Mesendoderm (in vitro differentiated cells): ENCODE measurements around the gene ERN1.

Experiments
- DNase-seq: peaks from one replicate; pipeline ENCODE4 v3.0.0; 2013
- H2AK5ac ChIP-seq: 2 replicates; pipeline ENCODE4 v1.6.1; 2013; ENCODE audit warnings: low read length, inconsistent platforms
- H2BK120ac ChIP-seq: 2 replicates; pipeline ENCODE4 v1.6.1; 2013; ENCODE audit warnings: low read depth, mild to moderate bottlenecking, low read length, moderate library complexity, mixed read lengths
- H2BK15ac ChIP-seq: replicated peaks from 2 replicates; pipeline ENCODE4 v1.6.1; 2013; ENCODE audit warnings: low read depth, mild to moderate bottlenecking, moderate library complexity
- H2BK5ac ChIP-seq: 2 replicates; pipeline ENCODE4 v1.6.1; 2013; ENCODE audit warnings: low read length, inconsistent platforms
- H3K18ac ChIP-seq: 2 replicates; pipeline ENCODE4 v1.6.1; 2013; ENCODE audit warnings: mild to moderate bottlenecking, low read length, mixed read lengths
- H3K23ac ChIP-seq: one replicate; pipeline ENCODE4 v1.6.1; 2013; ENCODE audit warnings: low read length
- H3K27ac ChIP-seq: 2 replicates; pipeline ENCODE4 v1.5.1; 2013; ENCODE audit warnings: low read depth, mild to moderate bottlenecking, inconsistent platforms, low read length, moderate library complexity
- H3K27me3 ChIP-seq: 2 replicates; pipeline ENCODE4 v1.6.1; 2013; ENCODE audit warnings: low read length, control low read depth, mild to moderate bottlenecking, inconsistent platforms; ENCODE audit not compliant: insufficient read depth, poor library complexity
- H3K36me3 ChIP-seq: 2 replicates; pipeline ENCODE4 v1.6.1; 2013; ENCODE audit warnings: low read length, inconsistent platforms; ENCODE audit not compliant: control insufficient read depth, insufficient read depth
- H3K4ac ChIP-seq: one replicate; pipeline ENCODE4 v1.6.1; 2013; ENCODE audit warnings: low read depth, mild to moderate bottlenecking, low read length, moderate library complexity
- H3K4me1 ChIP-seq: 2 replicates; pipeline ENCODE4 v1.6.1; 2013; ENCODE audit warnings: low read depth, low read length, inconsistent platforms; ENCODE audit not compliant: control insufficient read depth
- H3K4me2 ChIP-seq: 2 replicates; pipeline ENCODE4 v1.6.1; 2013; ENCODE audit warnings: low read length
- H3K4me3 ChIP-seq: 2 replicates; pipeline ENCODE4 v1.5.1; 2013; ENCODE audit warnings: mild to moderate bottlenecking, low read length
- H3K56ac ChIP-seq: one replicate; pipeline ENCODE4 v1.6.1; 2013; ENCODE audit warnings: low read length
- H3K79me1 ChIP-seq: 2 replicates; pipeline ENCODE4 v1.6.1; 2013; ENCODE audit warnings: low read length, inconsistent platforms
- H3K79me2 ChIP-seq: 2 replicates; pipeline ENCODE4 v1.6.1; 2013; ENCODE audit warnings: mild to moderate bottlenecking, low read length; ENCODE audit not compliant: control insufficient read depth, insufficient read depth
- H3K9ac ChIP-seq: 2 replicates; pipeline ENCODE4 v1.6.1; 2013; ENCODE audit warnings: low read length, inconsistent platforms
- H4K5ac ChIP-seq: one replicate; pipeline ENCODE4 v1.6.1; 2013; ENCODE audit warnings: low read length
- H4K8ac ChIP-seq: one replicate; pipeline ENCODE4 v1.6.1; 2013; ENCODE audit warnings: low read depth, mild to moderate bottlenecking, control low read depth, low read length, moderate library complexity
- WGBS: extraction: QIAGEN DNeasy Blood & Tissue Kit; methylation state at CpG from one replicate; pipeline ENCODE4 v1.1.7; 2013; ENCODE audit warnings: low lambda C conversion rate, missing lambda C conversion rate; ENCODE audit not compliant: insufficient coverage; ENCODE audit errors: extremely low coverage; 5-methylcytosine and 5-hydroxymethylcytosine counted together

ERN1 gene

DNA sequence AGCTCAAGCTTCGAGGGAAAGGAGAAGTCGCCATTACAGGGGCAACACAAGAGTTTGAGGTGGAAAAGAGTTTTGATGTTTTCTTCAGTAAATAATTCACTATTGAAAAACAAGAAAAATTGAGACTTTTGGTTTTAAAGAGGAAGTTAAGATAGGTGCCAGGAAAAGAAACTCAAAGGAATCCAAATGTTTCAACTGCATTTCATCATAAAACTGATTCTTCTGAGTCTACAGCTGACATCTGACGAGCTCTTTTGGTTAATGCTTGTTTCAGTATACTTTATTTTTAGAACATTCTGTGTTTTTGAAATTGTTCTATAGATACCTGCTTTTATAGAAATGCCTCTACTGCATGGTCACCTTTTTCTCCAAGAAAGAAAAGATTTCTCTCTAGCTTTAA lies 54.0 kb downstream of the ERN1 start:
- no peak overlapping the region for H3K4me3 ChIP-seq
- no peak overlapping the region for H3K9ac ChIP-seq
- H3K27me3 ChIP-seq, result no peaks in the 10 kb centered on the region
- H2BK120ac ChIP-seq, result no peak overlapping the region
- H3K4me2 ChIP-seq, result no peak overlapping the region
- no peak overlapping the region for H2BK15ac ChIP-seq
- no peak overlapping the region for H2AK5ac ChIP-seq
- no peaks in the 10 kb centered on the region for H3K79me1 ChIP-seq
- H4K5ac ChIP-seq, result no peak overlapping the region
- H2BK5ac ChIP-seq, result no peak overlapping the region
- H3K4ac ChIP-seq, result no peak overlapping the region
- H3K23ac ChIP-seq, result no peak overlapping the region
- H4K8ac ChIP-seq, result no peak overlapping the region
- no peaks in the 10 kb centered on the region for H3K36me3 ChIP-seq
- H3K4me1 ChIP-seq, result no peaks in the 10 kb centered on the region
- no peaks in the 10 kb centered on the region for H3K79me2 ChIP-seq
- no CpG with 5 or more reads among the region's 3 CpGs for WGBS
- H3K18ac ChIP-seq, result no peak overlapping the region
- H3K56ac ChIP-seq, result no peak overlapping the region
- no peak for DNase-seq
- no peak overlapping the region for H3K27ac ChIP-seq

DNA sequence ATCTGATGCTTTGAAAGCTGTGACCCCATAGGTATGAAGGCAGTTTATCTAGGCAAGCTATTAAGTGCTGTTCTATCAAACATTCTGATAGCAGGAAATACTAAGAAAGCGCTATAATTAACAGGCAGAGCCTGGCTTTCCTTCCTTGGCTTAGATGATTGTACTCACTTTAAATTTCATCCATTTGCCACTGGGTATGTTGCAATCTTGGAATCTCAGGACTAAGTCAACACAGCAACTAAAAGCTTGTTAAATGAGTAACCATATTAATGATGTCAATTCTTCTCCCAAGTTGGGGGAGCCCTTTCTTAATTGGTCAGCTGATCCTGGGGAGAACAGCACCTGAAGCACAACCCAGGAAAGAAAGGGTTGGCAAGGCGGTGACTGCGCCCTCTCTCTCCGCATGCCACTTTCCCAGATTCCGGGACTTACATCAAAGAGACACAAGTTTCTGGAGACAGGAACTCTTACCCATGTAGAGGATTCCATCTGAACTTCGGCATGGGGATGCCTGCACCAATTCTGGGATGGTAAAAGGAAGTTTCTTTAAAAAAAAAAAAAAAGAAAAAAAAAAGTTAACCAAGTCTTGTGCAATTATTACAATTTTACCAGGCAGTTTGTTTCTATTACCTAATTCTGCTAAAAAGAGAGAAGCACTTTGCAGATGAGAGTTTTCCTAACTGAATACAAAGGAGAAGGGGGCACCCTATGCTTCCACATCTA lies 55.1 kb downstream of the ERN1 start:
- no peaks in the 10 kb centered on the region for H3K4me1 ChIP-seq
- no peaks in the 10 kb centered on the region for H3K79me1 ChIP-seq
- no peak overlapping the region for H3K4me2 ChIP-seq
- no peak overlapping the region for H2BK5ac ChIP-seq
- no peak overlapping the region for H4K5ac ChIP-seq
- no peak overlapping the region for H3K18ac ChIP-seq
- no peak overlapping the region for H3K27ac ChIP-seq
- H4K8ac ChIP-seq, result no peak overlapping the region
- no peak overlapping the region for H3K56ac ChIP-seq
- no peak overlapping the region for H2BK15ac ChIP-seq
- DNase-seq, result no peak
- no peak overlapping the region for H3K4me3 ChIP-seq
- no peaks in the 10 kb centered on the region for H3K27me3 ChIP-seq
- WGBS, result no CpG with 5 or more reads among the region's 6 CpGs
- H3K79me2 ChIP-seq, result no peaks in the 10 kb centered on the region
- H3K36me3 ChIP-seq, result no peaks in the 10 kb centered on the region
- no peak overlapping the region for H3K9ac ChIP-seq
- no peak overlapping the region for H3K23ac ChIP-seq
- no peak overlapping the region for H2BK120ac ChIP-seq
- no peak overlapping the region for H3K4ac ChIP-seq
- H2AK5ac ChIP-seq, result no peak overlapping the region

DNA sequence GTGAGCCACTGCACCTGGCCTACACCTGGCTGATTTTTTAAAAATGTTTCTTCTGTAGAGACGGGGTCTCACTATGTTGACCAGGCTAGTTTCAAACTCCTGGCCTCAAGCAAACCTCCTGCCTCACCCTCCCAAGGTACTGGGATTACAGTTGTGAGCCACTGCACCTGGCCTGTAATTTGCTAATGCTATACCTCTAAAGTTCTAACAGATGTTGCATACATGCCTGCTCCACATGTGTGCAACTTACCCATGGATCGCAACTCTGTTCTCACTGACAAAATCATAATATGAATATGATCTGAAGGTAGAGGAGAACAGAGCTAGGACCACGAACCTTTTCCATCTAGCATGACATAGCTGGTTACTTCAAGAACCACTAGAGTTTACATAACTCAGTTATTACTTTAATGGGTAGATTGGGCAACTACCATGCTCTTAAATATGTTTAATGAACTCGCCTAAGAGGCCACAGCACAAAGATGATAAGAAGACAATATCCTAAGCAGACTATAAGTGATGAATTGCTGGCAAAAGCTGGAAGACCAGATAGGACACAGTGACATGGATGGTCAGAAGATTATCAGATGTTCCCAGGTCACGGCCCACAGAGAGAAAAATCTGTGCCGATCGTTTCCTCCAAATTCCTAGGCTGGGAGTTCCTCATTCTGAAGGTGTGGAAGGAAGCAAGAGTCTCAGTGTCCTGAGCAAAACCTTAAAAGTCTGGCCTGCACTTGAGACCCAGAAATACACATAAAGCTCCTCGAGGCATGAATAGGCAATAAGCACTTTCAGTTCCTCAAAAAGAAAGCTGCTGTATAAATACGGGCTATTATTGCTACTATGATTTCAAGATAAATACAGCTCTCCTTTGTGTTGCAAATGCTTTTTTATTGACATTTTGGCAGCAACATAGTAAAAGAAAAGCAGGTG lies 55.9 kb downstream of the ERN1 start:
- Histone ChIP-seq H3K4me2 (no peak overlapping the region), H3K23ac (no peak overlapping the region), H3K56ac (no peak overlapping the region), H2BK15ac (no peak overlapping the region), H3K36me3 (no peaks in the 10 kb centered on the region), H4K8ac (no peak overlapping the region), H2AK5ac (no peak overlapping the region), H3K79me1 (no peaks in the 10 kb centered on the region), H3K9ac (no peak overlapping the region), H3K27ac (no peak overlapping the region), H3K4me1 (no peaks in the 10 kb centered on the region), H3K79me2 (no peaks in the 10 kb centered on the region), H3K4ac (no peak overlapping the region), H3K27me3 (no peaks in the 10 kb centered on the region), H3K4me3 (no peak overlapping the region), H3K18ac (no peak overlapping the region), H2BK5ac (no peak overlapping the region), H2BK120ac (no peak overlapping the region), H4K5ac (no peak overlapping the region)
- no CpG with 5 or more reads among the region's 9 CpGs for WGBS
- no peak for DNase-seq

DNA sequence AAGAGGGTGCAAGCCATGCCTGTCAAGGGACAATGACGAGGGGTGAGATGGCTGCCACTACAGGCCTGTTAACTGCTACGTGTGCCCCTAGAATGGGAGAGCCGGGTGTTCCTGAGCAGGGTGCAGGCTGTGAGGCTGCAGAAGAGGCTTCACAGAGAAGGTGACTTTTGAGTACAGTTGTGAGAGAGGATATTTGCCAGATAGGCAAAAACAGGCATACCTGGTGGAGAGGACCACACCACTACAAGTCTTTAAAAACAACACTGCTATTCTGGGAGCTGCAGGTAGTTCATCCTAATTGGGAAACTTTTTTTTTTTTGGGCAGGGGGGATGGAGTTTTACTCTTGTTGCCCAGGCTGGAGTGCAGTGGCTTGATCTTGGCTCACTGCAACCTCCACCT lies 58.8 kb downstream of the ERN1 start:
- H2AK5ac ChIP-seq, result no peak overlapping the region
- no peak overlapping the region for H3K4me3 ChIP-seq
- no peak overlapping the region for H3K9ac ChIP-seq
- no peak overlapping the region for H3K23ac ChIP-seq
- H3K79me1 ChIP-seq, result no peaks in the 10 kb centered on the region
- no peak overlapping the region for H3K27ac ChIP-seq
- H2BK5ac ChIP-seq, result no peak overlapping the region
- H3K4me2 ChIP-seq, result no peak overlapping the region
- no peak overlapping the region for H2BK15ac ChIP-seq
- no peak for DNase-seq
- H3K56ac ChIP-seq, result no peak overlapping the region
- H3K18ac ChIP-seq, result no peak overlapping the region
- H3K4ac ChIP-seq, result no peak overlapping the region
- no peak overlapping the region for H4K5ac ChIP-seq
- H3K27me3 ChIP-seq, result no peaks in the 10 kb centered on the region
- H3K79me2 ChIP-seq, result no peaks in the 10 kb centered on the region
- H2BK120ac ChIP-seq, result no peak overlapping the region
- H3K4me1 ChIP-seq, result no peaks in the 10 kb centered on the region
- WGBS, result no CpG with 5 or more reads among the region's 3 CpGs
- no peak overlapping the region for H4K8ac ChIP-seq
- H3K36me3 ChIP-seq, result no peaks in the 10 kb centered on the region

DNA sequence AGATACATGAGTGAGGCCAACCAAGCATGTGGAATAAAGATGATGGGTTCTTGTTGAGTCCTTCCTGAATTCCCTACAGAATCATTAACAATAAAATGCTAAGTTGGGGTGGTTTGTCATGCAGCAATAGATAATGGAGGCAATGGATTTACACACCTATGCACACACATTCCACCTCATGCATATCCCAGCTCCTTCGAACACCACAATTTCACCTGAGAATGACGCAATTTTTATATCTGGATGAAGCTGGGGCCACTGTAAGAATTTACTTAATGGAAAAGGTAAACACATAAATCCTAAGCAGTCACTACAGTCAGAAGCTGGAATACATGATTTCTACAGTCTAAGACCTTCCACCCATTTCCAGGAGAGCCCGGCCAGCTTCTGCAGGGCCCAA lies 59.7 kb downstream of the ERN1 start:
- no CpG with 5 or more reads among the region's 3 CpGs for WGBS

More for the DNA sequence above, 59.7 kb downstream of the ERN1 start:
- no peak overlapping the region for H4K8ac ChIP-seq
- no peak overlapping the region for H3K23ac ChIP-seq
- no peak overlapping the region for H3K4me2 ChIP-seq
- no peak overlapping the region for H3K4me3 ChIP-seq
- no peaks in the 10 kb centered on the region for H3K79me1 ChIP-seq
- H3K27me3 ChIP-seq, result no peaks in the 10 kb centered on the region
- no peaks in the 10 kb centered on the region for H3K79me2 ChIP-seq
- no peaks in the 10 kb centered on the region for H3K4me1 ChIP-seq
- no peak overlapping the region for H3K27ac ChIP-seq
- H2BK5ac ChIP-seq, result no peak overlapping the region
- H2BK15ac ChIP-seq, result no peak overlapping the region
- no peaks in the 10 kb centered on the region for H3K36me3 ChIP-seq
- no peak overlapping the region for H3K56ac ChIP-seq
- H3K4ac ChIP-seq, result no peak overlapping the region
- no peak overlapping the region for H2AK5ac ChIP-seq
- H4K5ac ChIP-seq, result no peak overlapping the region
- no peak for DNase-seq
- no peak overlapping the region for H3K9ac ChIP-seq
- H2BK120ac ChIP-seq, result no peak overlapping the region
- H3K18ac ChIP-seq, result no peak overlapping the region
